Measurements from ENCODE around the gene ADAMTS9. TPM values are rescaled to one million over a fixed set of nuclear protein-coding genes. Genes with fewer than 3 reads are reported as not detected.

ADAMTS9 gene
- total and polyA plus RNA-seq, 11 donors: 11.3 to 74.4 (median 18.8) TPM

GRCh38 chr3:64675687-64676247, 12.0 kb downstream of the ADAMTS9 start:
- Histone ChIP-seq H3K27me3 (no peaks in the 10 kb centered on the region), H3K4me1 (peaks cover 0 to 25% (median 11%) of the 10 kb centered on the region in 12 donors), H3K27ac (peak overlapping the region in 1 of 12 donors; percentile 12), H3K36me3 (peaks cover 0 to 44% (median 27%) of the 10 kb centered on the region in 9 donors), H3K9me3 (no peaks in the 10 kb centered on the region), H3K4me3 (no peak overlapping the region)
- intact Hi-C loops (cut with DNase I): no loop called here
- ATAC-seq: no peak
- TF ChIP-seq POLR2A (IDR thresholded peaks at IDR 0.05): no peak
- no peak for TF ChIP-seq CTCF (IDR thresholded peaks at IDR 0.05)
- 84 to 93% (median 84%) methylated on average over 1 of the region's 1 CpG for WGBS, 4 donors
- DNase-seq: no peak

- intact Hi-C loops (cut with DNase I): no loop called here
- no peak for DNase-seq
- peak in 1 of 4 donors; percentile 18 for ATAC-seq
- 53 to 81% (median 72%) methylated on average over 4 of the region's 4 CpGs for WGBS, 4 donors
- peak overlapping the region in 3 of 12 donors; percentile 13 to 44 (median 36) for H3K27ac ChIP-seq
- peaks cover 0 to 34% (median 16%) of the 10 kb centered on the region in 9 donors for H3K36me3 ChIP-seq
- no peaks in the 10 kb centered on the region for H3K27me3 ChIP-seq
- no peak overlapping the region for H3K4me3 ChIP-seq
- H3K9me3 ChIP-seq: no peaks in the 10 kb centered on the region
- H3K4me1 ChIP-seq: peaks cover 0 to 28% (median 11%) of the 10 kb centered on the region in 12 donors
- no peak for TF ChIP-seq POLR2A (IDR thresholded peaks at IDR 0.05)
- no peak for TF ChIP-seq CTCF (IDR thresholded peaks at IDR 0.05)
These were observed 13.2 kb downstream of the ADAMTS9 start for GRCh38 chr3:64674591-64675076.

- no peak overlapping the region for H3K4me3 ChIP-seq
- peaks cover 0 to 38% (median 16%) of the 10 kb centered on the region in 12 donors for H3K4me1 ChIP-seq
- H3K9me3 ChIP-seq: no peaks in the 10 kb centered on the region
- DNase-seq (no peak), ATAC-seq (no peak)
- peaks cover 0 to 22% (median 11%) of the 10 kb centered on the region in 9 donors for H3K36me3 ChIP-seq
- WGBS, 4 donors: 92 to 96% (median 94%) methylated on average over 7 of the region's 7 CpGs
- intact Hi-C loops (cut with DNase I): no loop called here
- no peak overlapping the region for H3K27ac ChIP-seq
- no peaks in the 10 kb centered on the region for H3K27me3 ChIP-seq
- TF ChIP-seq POLR2A (IDR thresholded peaks at IDR 0.05) (no peak), CTCF (IDR thresholded peaks at IDR 0.05) (no peak)
These were observed 14.6 kb downstream of the ADAMTS9 start for GRCh38 chr3:64673159-64673715.

Measured in heart left ventricle (tissue), 16 donors.